ENCODE results near the gene RNU11. TPM values are rescaled to one million over a fixed set of nuclear protein-coding genes. Genes with fewer than 3 reads are reported as not detected.

Gene RNU11
- total RNA-seq (not detected), polyA plus RNA-seq (not detected)
- long read RNA-seq, donor 1: 0 reads
- long read RNA-seq, donor 2: 0 reads
- long read RNA-seq, donor 3: 0 reads

GRCh38 chr1:28648474-28649198 lies at the start of gene RNU11:
RNU11 (plus strand) TSS chr1:28648600.
- Histone ChIP-seq H3K4me3 (peak within 1 kb of the TSS; percentile 2 to 58 (median 46)), H3K9me3 (no peaks in the 10 kb centered on the region), H3K36me3 (no peaks in the 10 kb centered on the region), H3K27me3 (no peaks in the 10 kb centered on the region), H3K27ac (peak within 1 kb of the TSS; percentile 81 to 98 (median 92)), H3K4me1 (peaks cover 8 to 33% (median 27%) of the 10 kb centered on the region in 9 donors)
- WGBS, 2 donors: 3 to 4% methylated on average over 28 of the region's 28 CpGs
- intact Hi-C loops (cut with DNase I): loop anchor here in 8 of 10 donors (1.0 to 10.0 kb wide), 7 partner anchors 20 to 404 kb away; partner anchors contain the start of genes YTHDF2 (in 3 of the 8) and GMEB1 (in 2 of the 8)
- no peak for TF ChIP-seq CTCF (IDR thresholded peaks at IDR 0.05)
- ATAC-seq (peak; percentile 83 to 92 (median 86)), DNase-seq (peak; percentile 69 to 91)

GRCh38 chr1:28601696-28602095 lies 46.7 kb upstream of the RNU11 start:
- intact Hi-C loops (cut with DNase I): loop anchor here in 9 of 10 donors (1.0 to 10.0 kb wide), 9 partner anchors 47 to 244 kb away; partner anchors contain the start of genes PHACTR4 (in 1 of the 9) and TRNAU1AP (in 1 of the 9)
- peaks cover 0 to 60% (median 31%) of the 10 kb centered on the region in 9 donors for H3K36me3 ChIP-seq

GRCh38 chr1:28602536-28603439 lies 45.6 kb upstream of the RNU11 start:
- peaks cover 0 to 71% (median 41%) of the 10 kb centered on the region in 9 donors for H3K36me3 ChIP-seq
- peak in 1 of 2 donors; percentile 72 for DNase-seq

More at GRCh38 chr1:28601696-28602095, 46.7 kb upstream of the RNU11 start:
- H3K27me3 ChIP-seq: no peaks in the 10 kb centered on the region
- H3K4me3 ChIP-seq: no peak overlapping the region
- WGBS, 2 donors: 70 to 82% methylated on average over 3 of the region's 3 CpGs
- TF ChIP-seq CTCF (IDR thresholded peaks at IDR 0.05): no peak
- H3K27ac ChIP-seq: peak overlapping the region in 1 of 10 donors; percentile 8
- peaks cover 0 to 15% (median 0%) of the 10 kb centered on the region in 9 donors for H3K4me1 ChIP-seq
- H3K9me3 ChIP-seq: no peaks in the 10 kb centered on the region
- ATAC-seq: peak in 2 of 8 donors; percentile 8 to 52
- no peak for DNase-seq

More at GRCh38 chr1:28602536-28603439, 45.6 kb upstream of the RNU11 start:
- TF ChIP-seq CTCF (IDR thresholded peaks at IDR 0.05): peak in 8 of 9 donors; percentile 53 to 78 (median 68)
- Histone ChIP-seq H3K4me1 (peaks cover 0 to 15% (median 0%) of the 10 kb centered on the region in 9 donors), H3K9me3 (no peaks in the 10 kb centered on the region), H3K27me3 (no peaks in the 10 kb centered on the region), H3K4me3 (no peak overlapping the region), H3K27ac (peak overlapping the region in 1 of 10 donors; percentile 8)
- peak in 7 of 8 donors; percentile 43 to 82 (median 74) for ATAC-seq
- WGBS, 2 donors: 69 to 73% methylated on average over 15 of the region's 15 CpGs
- intact Hi-C loops (cut with DNase I): loop anchor here in 9 of 10 donors (1.0 to 10.0 kb wide), 10 partner anchors 48 to 245 kb away; partner anchors contain the start of genes PHACTR4 (in 1 of the 9) and TRNAU1AP (in 1 of the 9)
